AG09309 (cell line): ENCODE data around the gene SCAPER.
"Not testable (repeated sequence)": the region's sequence is repeated elsewhere in the genome, so short reads cannot be mapped to it uniquely, and the experiment has no call there.

ENCODE experiments used
- DNase-seq: peaks from one replicate; pipeline ENCODE4 v3.0.0-alpha.2; 2010; ENCODE audit warnings: low read depth
- H3K4me3 ChIP-seq: 2 replicates; pipeline ENCODE4 v1.5.1; 2011; ENCODE audit warnings: mild to moderate bottlenecking, low read depth, low read length, moderate library complexity; ENCODE audit not compliant: control insufficient read depth
- CTCF ChIP-seq: IDR thresholded peaks from 2 replicates; pipeline ENCODE4 v1.5.1; 2011; ENCODE audit warnings: mild to moderate bottlenecking, low read depth, low read length, inconsistent platforms; ENCODE audit not compliant: insufficient read depth, control insufficient read depth; ENCODE audit errors: missing control alignments

Gene SCAPER

DNA sequence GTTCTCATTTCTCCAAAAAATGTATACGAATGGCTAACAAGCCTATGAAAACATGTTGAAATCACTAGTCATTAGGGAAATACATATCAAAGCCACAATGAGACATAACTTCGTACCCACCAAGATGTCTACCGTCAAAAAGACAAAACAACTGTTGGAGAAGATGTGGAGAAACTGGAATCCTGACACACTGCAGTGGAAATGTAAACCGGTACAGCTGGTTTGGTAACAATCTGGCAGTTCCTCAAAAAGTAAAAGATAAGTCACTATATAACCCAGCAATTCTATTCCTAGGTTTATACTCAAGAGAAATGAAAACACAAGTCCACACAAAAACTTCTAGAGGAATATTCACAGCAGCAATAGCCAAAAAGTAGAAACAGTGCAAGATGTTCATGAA, 7.0 kb downstream of the SCAPER start:
- DNase-seq, result no peak
- H3K4me3 ChIP-seq, result no peak overlapping the region
- TF ChIP-seq CTCF, result no peak

DNA sequence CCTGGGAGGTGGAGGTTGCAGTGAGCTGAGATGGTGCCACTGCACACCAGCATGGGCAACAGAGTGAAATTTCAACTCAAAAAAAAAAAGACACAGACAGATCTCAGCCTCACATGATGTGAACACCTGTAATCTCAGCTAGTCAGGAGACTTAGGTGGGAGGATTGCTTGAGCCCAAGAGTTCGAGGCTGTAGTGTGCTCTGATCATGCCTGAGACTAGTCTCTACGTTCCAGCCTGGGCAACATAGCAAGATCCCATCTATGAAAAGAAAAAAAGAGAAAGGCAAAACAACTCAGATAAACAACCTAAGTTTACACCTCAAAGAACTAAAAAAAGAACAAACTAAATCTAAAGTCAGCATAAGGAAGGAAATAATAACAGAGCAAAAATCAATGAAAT, 11.0 kb downstream of the SCAPER start:
- DNase-seq, result no peak
- H3K4me3 ChIP-seq, result no peak overlapping the region
- TF ChIP-seq CTCF, result no peak

GRCh38 chr15:76892836-76893235, 12.3 kb downstream of the SCAPER start:
- not testable (repeated sequence) for H3K4me3 ChIP-seq, DNase-seq

- H3K4me3 ChIP-seq, DNase-seq: not testable (repeated sequence)
These were observed 17.6 kb downstream of the SCAPER start for GRCh38 chr15:76887280-76888141.

GRCh38 chr15:76885212-76885611, 19.9 kb downstream of the SCAPER start:
- no peak for TF ChIP-seq CTCF
- H3K4me3 ChIP-seq, result no peak overlapping the region

DNA sequence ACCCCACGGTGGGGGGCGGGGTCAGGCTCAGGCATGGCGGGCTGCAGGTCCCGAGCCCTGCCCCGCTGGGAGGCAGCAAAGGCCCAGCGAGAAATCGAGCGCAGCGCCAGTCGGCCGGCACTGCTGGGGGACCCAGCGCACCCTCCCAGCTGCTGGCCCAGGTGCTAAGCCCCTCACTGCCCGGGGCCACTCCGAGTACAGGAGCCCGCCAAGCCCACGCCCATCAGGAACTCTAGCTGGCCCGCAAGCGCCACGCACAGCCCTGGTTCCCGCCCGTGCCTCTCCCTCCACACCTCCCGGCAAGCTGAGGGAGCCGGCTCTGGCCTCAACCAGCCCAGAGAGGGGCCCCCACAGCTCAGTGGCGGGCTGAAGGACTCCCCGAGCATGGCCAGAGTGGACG, 29.2 kb downstream of the SCAPER start:
- TF ChIP-seq CTCF, result no peak
- H3K4me3 ChIP-seq, result no peak overlapping the region
- DNase-seq, result no peak

More at GRCh38 chr15:76885212-76885611, 19.9 kb downstream of the SCAPER start:
- no peak for DNase-seq

- not testable (repeated sequence) for H3K4me3 ChIP-seq, DNase-seq
These were observed 32.1 kb downstream of the SCAPER start for GRCh38 chr15:76873066-76873465.

DNA sequence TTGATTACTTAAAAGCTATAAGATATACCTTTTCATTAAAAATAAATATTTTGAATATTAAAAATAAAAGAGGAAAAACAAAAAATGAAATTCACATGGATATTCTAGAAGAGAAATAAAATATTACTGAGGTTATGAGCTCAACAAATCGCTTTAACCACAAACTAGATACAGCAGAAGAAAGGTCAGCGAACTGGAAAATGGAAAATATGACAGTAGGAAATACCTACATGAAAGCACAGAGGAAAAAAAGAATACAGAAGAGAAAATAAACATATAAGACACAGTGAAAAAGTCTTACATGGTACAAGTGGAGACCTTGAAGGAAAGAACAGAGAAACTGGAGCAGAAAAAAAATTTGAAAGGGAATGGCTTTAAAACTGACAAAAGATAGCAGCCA, 33.2 kb downstream of the SCAPER start:
- DNase-seq, result no peak
- TF ChIP-seq CTCF, result no peak
- H3K4me3 ChIP-seq, result no peak overlapping the region
